HEK293T (cell line): ENCODE data around the gene SCN3B.

Experiments
- FOXA1 ChIP-seq: fragments of 450-650 bp; IDR thresholded peaks from 2 replicates; pipeline ENCODE4 v1.6.1; 2016; ENCODE audit warnings: mild to moderate bottlenecking
- SUZ12 ChIP-seq: fragments of 450-650 bp; IDR thresholded peaks from 2 replicates; pipeline ENCODE4 v1.6.1; 2016; ENCODE audit warnings: mild to moderate bottlenecking

DNA sequence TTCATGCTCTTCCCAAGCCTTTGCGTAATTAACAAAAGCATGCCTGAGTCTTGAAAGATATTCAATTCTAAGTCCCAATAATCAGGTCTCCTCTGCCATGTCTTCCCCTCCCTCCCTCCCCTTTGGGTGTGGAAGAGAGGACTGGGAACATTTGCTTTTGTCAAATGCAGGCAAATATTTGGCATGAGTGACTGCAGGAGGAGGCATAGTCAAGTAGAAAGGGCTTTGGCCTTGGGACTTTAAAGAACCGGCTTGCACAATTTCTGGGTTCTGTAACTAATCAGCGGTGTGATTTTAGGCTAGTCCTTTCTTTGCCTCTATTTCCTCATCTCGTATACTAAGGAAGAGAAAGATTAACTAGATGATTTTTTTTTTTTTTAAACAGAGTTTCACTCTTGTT, 59.5 kb downstream of the SCN3B start:
- no peak for TF ChIP-seq SUZ12
- TF ChIP-seq FOXA1: no peak
